HEK293 (cell line): ENCODE data around the gene LBX1.

Experiments
- BCL11B ChIP-seq: fragments of 450-650 bp; formaldehyde crosslinking; IDR thresholded peaks from 2 replicates; pipeline ENCODE4 v1.5.1; 2016; ENCODE audit warnings: low read depth, missing biosample characterization, missing genetic modification characterization
- TCF7L2 ChIP-seq: IDR thresholded peaks from 2 replicates; pipeline ENCODE4 v1.6.1; 2011; ENCODE audit warnings: low read depth, mild to moderate bottlenecking, inconsistent platforms, low read length, moderate library complexity, borderline replicate concordance
- YY1 ChIP-seq: fragments of 450-650 bp; formaldehyde crosslinking; IDR thresholded peaks from 2 replicates; pipeline ENCODE4 v1.5.1; 2018; ENCODE audit warnings: missing biosample characterization, missing genetic modification characterization
- ZBTB8A ChIP-seq: fragments of 450-650 bp; formaldehyde crosslinking; IDR thresholded peaks from 2 replicates; pipeline ENCODE4 v1.5.1; 2016; ENCODE audit warnings: missing biosample characterization, missing genetic modification characterization
- ZNF146 ChIP-seq: fragments of 450-650 bp; formaldehyde crosslinking; IDR thresholded peaks from 2 replicates; pipeline ENCODE4 v1.5.1; 2016; ENCODE audit warnings: missing biosample characterization, missing genetic modification characterization
- ZNF335 ChIP-seq: fragments of 450-650 bp; formaldehyde crosslinking; conservative IDR thresholded peaks from 2 replicates; pipeline ENCODE4 v1.5.1; 2016; ENCODE audit warnings: missing biosample characterization, missing genetic modification characterization
- ZNF501 ChIP-seq: fragments of 450-650 bp; formaldehyde crosslinking; IDR thresholded peaks from 2 replicates; pipeline ENCODE4 v1.5.1; 2016; ENCODE audit warnings: missing biosample characterization, missing genetic modification characterization
- ZNF510 ChIP-seq: fragments of 450-650 bp; formaldehyde crosslinking; IDR thresholded peaks from 2 replicates; pipeline ENCODE4 v1.5.1; 2018; ENCODE audit warnings: mild to moderate bottlenecking, missing genetic modification characterization, missing biosample characterization; ENCODE audit not compliant: insufficient replicate concordance
- ZNF623 ChIP-seq: fragments of 450-650 bp; formaldehyde crosslinking; IDR thresholded peaks from 2 replicates; pipeline ENCODE4 v1.5.1; 2016; ENCODE audit warnings: missing biosample characterization, missing genetic modification characterization
- TF ChIP-seq, protein P1 (sequence below): fragments of 450-650 bp; formaldehyde crosslinking; IDR thresholded peaks from 2 replicates; pipeline ENCODE4 v1.5.1; 2016; ENCODE audit warnings: missing biosample characterization, missing genetic modification characterization
- TF ChIP-seq, protein P2 (sequence below): sonication (generic); formaldehyde crosslinking; IDR thresholded peaks from 2 replicates; pipeline ENCODE4 v1.8.1; 2022; ENCODE audit warnings: mild to moderate bottlenecking, moderate library complexity, missing genetic modification reagents
- TF ChIP-seq, protein P3 (sequence below): fragments of 450-650 bp; formaldehyde crosslinking; IDR thresholded peaks from 2 replicates; pipeline ENCODE4 v1.5.1; 2016; ENCODE audit warnings: missing biosample characterization, missing genetic modification characterization, borderline replicate concordance
- TF ChIP-seq, protein P4 (sequence below): fragments of 450-650 bp; formaldehyde crosslinking; IDR thresholded peaks from 2 replicates; pipeline ENCODE4 v1.5.1; 2016; ENCODE audit warnings: missing biosample characterization, missing genetic modification characterization
- TF ChIP-seq, protein P5 (sequence below): fragments of 450-650 bp; IDR thresholded peaks from 2 replicates; pipeline ENCODE4 v1.5.1; 2018; ENCODE audit warnings: missing biosample characterization, mild to moderate bottlenecking, missing genetic modification characterization

DNA sequence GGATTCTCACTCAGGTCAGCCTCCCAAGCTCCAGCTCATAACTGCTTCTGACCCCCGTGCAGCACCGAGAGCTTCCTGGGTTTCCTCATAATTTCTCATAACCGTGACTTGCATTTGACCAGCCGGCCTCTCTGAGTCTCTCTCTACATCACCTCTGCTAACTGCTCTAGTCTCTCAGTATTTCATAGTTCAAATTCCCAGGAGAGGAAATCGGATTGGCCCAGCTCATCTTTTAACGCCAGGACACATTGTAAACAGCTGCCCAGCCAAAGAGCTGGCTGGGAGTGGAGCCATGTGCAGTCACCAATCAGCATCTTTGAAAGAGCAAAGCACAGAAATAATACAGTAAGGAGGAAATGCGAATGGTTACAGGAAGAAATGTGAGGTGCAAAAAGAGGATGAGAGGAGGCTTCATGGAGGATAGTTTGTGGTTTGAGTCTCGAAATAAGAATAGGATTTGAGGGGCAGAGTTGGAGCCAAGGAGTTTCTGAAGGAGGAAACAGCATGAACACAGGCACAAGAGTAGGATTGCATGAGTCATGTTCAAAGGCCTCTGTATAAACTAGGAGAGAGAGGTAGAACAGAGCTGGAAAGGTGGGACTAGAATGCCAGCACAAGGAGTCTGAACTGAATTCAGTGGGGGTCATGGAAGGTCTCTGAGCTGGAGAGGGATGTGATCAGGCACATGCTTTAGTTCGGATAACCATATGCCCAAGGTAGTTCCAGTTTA, 15.2 kb upstream of the LBX1 start:
- TF ChIP-seq, protein P1, sequence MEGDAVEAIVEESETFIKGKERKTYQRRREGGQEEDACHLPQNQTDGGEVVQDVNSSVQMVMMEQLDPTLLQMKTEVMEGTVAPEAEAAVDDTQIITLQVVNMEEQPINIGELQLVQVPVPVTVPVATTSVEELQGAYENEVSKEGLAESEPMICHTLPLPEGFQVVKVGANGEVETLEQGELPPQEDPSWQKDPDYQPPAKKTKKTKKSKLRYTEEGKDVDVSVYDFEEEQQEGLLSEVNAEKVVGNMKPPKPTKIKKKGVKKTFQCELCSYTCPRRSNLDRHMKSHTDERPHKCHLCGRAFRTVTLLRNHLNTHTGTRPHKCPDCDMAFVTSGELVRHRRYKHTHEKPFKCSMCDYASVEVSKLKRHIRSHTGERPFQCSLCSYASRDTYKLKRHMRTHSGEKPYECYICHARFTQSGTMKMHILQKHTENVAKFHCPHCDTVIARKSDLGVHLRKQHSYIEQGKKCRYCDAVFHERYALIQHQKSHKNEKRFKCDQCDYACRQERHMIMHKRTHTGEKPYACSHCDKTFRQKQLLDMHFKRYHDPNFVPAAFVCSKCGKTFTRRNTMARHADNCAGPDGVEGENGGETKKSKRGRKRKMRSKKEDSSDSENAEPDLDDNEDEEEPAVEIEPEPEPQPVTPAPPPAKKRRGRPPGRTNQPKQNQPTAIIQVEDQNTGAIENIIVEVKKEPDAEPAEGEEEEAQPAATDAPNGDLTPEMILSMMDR (tag by site-specific recombination) = no peak
- TF ChIP-seq, protein P2, sequence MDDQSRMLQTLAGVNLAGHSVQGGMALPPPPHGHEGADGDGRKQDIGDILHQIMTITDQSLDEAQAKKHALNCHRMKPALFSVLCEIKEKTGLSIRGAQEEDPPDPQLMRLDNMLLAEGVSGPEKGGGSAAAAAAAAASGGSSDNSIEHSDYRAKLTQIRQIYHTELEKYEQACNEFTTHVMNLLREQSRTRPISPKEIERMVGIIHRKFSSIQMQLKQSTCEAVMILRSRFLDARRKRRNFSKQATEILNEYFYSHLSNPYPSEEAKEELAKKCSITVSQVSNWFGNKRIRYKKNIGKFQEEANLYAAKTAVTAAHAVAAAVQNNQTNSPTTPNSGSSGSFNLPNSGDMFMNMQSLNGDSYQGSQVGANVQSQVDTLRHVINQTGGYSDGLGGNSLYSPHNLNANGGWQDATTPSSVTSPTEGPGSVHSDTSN (CRISPR knock-in tag) = no peak
- no peak for TF ChIP-seq BCL11B (tag by site-specific recombination)
- no peak; the same call in 1 of the 2 replicates for TF ChIP-seq ZNF335 (tag by site-specific recombination)
- TF ChIP-seq ZNF510 = no peak
- TF ChIP-seq, protein P3, sequence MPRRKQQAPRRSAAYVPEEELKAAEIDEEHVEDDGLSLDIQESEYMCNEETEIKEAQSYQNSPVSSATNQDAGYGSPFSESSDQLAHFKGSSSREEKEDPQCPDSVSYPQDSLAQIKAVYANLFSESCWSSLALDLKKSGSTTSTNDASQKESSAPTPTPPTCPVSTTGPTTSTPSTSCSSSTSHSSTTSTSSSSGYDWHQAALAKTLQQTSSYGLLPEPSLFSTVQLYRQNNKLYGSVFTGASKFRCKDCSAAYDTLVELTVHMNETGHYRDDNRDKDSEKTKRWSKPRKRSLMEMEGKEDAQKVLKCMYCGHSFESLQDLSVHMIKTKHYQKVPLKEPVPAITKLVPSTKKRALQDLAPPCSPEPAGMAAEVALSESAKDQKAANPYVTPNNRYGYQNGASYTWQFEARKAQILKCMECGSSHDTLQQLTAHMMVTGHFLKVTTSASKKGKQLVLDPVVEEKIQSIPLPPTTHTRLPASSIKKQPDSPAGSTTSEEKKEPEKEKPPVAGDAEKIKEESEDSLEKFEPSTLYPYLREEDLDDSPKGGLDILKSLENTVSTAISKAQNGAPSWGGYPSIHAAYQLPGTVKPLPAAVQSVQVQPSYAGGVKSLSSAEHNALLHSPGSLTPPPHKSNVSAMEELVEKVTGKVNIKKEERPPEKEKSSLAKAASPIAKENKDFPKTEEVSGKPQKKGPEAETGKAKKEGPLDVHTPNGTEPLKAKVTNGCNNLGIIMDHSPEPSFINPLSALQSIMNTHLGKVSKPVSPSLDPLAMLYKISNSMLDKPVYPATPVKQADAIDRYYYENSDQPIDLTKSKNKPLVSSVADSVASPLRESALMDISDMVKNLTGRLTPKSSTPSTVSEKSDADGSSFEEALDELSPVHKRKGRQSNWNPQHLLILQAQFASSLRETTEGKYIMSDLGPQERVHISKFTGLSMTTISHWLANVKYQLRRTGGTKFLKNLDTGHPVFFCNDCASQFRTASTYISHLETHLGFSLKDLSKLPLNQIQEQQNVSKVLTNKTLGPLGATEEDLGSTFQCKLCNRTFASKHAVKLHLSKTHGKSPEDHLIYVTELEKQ (tag by site-specific recombination) = no peak
- TF ChIP-seq, protein P4, sequence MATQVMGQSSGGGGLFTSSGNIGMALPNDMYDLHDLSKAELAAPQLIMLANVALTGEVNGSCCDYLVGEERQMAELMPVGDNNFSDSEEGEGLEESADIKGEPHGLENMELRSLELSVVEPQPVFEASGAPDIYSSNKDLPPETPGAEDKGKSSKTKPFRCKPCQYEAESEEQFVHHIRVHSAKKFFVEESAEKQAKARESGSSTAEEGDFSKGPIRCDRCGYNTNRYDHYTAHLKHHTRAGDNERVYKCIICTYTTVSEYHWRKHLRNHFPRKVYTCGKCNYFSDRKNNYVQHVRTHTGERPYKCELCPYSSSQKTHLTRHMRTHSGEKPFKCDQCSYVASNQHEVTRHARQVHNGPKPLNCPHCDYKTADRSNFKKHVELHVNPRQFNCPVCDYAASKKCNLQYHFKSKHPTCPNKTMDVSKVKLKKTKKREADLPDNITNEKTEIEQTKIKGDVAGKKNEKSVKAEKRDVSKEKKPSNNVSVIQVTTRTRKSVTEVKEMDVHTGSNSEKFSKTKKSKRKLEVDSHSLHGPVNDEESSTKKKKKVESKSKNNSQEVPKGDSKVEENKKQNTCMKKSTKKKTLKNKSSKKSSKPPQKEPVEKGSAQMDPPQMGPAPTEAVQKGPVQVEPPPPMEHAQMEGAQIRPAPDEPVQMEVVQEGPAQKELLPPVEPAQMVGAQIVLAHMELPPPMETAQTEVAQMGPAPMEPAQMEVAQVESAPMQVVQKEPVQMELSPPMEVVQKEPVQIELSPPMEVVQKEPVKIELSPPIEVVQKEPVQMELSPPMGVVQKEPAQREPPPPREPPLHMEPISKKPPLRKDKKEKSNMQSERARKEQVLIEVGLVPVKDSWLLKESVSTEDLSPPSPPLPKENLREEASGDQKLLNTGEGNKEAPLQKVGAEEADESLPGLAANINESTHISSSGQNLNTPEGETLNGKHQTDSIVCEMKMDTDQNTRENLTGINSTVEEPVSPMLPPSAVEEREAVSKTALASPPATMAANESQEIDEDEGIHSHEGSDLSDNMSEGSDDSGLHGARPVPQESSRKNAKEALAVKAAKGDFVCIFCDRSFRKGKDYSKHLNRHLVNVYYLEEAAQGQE (tag by site-specific recombination) = no peak
- TF ChIP-seq YY1 = no peak
- TF ChIP-seq ZNF501 (tag by site-specific recombination) = no peak
- no peak for TF ChIP-seq ZNF146
- TF ChIP-seq ZBTB8A (tag by site-specific recombination) = no peak
- no peak for TF ChIP-seq TCF7L2
- TF ChIP-seq ZNF623 (tag by site-specific recombination) = no peak
- TF ChIP-seq, protein P5, sequence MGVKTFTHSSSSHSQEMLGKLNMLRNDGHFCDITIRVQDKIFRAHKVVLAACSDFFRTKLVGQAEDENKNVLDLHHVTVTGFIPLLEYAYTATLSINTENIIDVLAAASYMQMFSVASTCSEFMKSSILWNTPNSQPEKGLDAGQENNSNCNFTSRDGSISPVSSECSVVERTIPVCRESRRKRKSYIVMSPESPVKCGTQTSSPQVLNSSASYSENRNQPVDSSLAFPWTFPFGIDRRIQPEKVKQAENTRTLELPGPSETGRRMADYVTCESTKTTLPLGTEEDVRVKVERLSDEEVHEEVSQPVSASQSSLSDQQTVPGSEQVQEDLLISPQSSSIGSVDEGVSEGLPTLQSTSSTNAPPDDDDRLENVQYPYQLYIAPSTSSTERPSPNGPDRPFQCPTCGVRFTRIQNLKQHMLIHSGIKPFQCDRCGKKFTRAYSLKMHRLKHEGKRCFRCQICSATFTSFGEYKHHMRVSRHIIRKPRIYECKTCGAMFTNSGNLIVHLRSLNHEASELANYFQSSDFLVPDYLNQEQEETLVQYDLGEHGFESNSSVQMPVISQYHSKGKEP (tag by site-specific recombination) = no peak
